B cell (primary cell): Measurements from ENCODE around the gene CEBPB. TPM values are rescaled to one million over a fixed set of nuclear protein-coding genes. Genes with fewer than 3 reads are reported as not detected.

Experiments
- ATAC-seq: fragments of 200-7000 bp; cut with Tn5 transposase; one replicate; pipeline ENCODE4 v1.10.0; 2021; ENCODE audit warnings: low read depth, mild to moderate bottlenecking, moderate number of reproducible peaks, moderate library complexity
- CTCF ChIA-PET: fragments of 350-600 bp; sonication (Branson Sonifier 250); formaldehyde crosslinking; loops from one replicate; lab custom pipeline; 2021; ENCODE audit warnings: antibody characterized with exemption, inconsistent platforms; lab: Charles Lee
- POLR2A ChIA-PET: fragments of 350-600 bp; sonication (Branson Sonifier 250); formaldehyde crosslinking; loops from one replicate; lab custom pipeline; 2021; ENCODE audit warnings: antibody characterized with exemption; lab: Charles Lee
- DNase-seq: peaks from one replicate; pipeline ENCODE4 v3.0.0; 2013
- H2AFZ ChIP-seq: 2 replicates; pipeline ENCODE4 v1.6.1; 2012; ENCODE audit warnings: mild to moderate bottlenecking, low read depth, low read length; ENCODE audit not compliant: insufficient read depth, poor library complexity, severe bottlenecking
- H3K27ac ChIP-seq, 2 donors: 1 replicate in 1 of 2; 2 replicates in 1 of 2; pipeline ENCODE4 v1.5.1; 2012 to 2013; ENCODE audit warnings: low read length in 2 of 2, mild to moderate bottlenecking in 2 of 2, moderate library complexity in 1 of 2
- H3K27me3 ChIP-seq, 4 experiments: fragments of 200-600 bp in 1 of 4; sonication (generic) in 1 of 4; replicated peaks in 1 of 4; 1 replicate in 2 of 4; 2 replicates in 2 of 4; pipeline versions ENCODE4 v1.6.1 to v1.7.0; 2013 to 2016; ENCODE audit warnings: low read length in 3 of 4, mild to moderate bottlenecking in 2 of 4, mixed read lengths in 1 of 4, moderate library complexity in 1 of 4; ENCODE audit not compliant: insufficient read depth in 4 of 4, control insufficient read depth in 3 of 4; ENCODE audit errors: control extremely low read depth in 1 of 4
- H3K36me3 ChIP-seq, 2 experiments: replicated peaks in 1 of 2; 1 replicate in 1 of 2; 2 replicates in 1 of 2; pipeline versions ENCODE4 v1.6.1 to v1.7.1; 2013; ENCODE audit warnings: low read length in 1 of 2; ENCODE audit not compliant: insufficient read depth in 2 of 2, control insufficient read depth in 1 of 2; ENCODE audit errors: control extremely low read depth in 1 of 2, extremely low read depth in 1 of 2
- H3K4me1 ChIP-seq, 2 donors: fragments of 200-600 bp in 1 of 2; sonication (generic) in 1 of 2; 1 replicate in 1 of 2; 2 replicates in 1 of 2; pipeline versions ENCODE4 v1.5.1 to v1.6.1; 2013 to 2017; ENCODE audit warnings: low read length in 2 of 2; ENCODE audit not compliant: control insufficient read depth in 2 of 2, insufficient read depth in 2 of 2
- H3K4me2 ChIP-seq: replicated peaks from 2 replicates; pipeline ENCODE3; 2012; ENCODE audit warnings: mild to moderate bottlenecking, low read depth, low read length; ENCODE audit not compliant: poor library complexity, severe bottlenecking
- H3K4me3 ChIP-seq, 5 experiments: fragments of 200-600 bp in 1 of 5; sonication (generic) in 1 of 5; 1 replicate in 3 of 5; 2 replicates in 2 of 5; pipeline versions ENCODE4 v1.5.1 to v1.7.0; 2011 to 2016; ENCODE audit warnings: low read length in 4 of 5, mild to moderate bottlenecking in 4 of 5, low read depth in 2 of 5, control low read depth in 1 of 5, moderate library complexity in 1 of 5; ENCODE audit not compliant: insufficient read depth in 1 of 5; ENCODE audit errors: control extremely low read depth in 1 of 5, extremely low read depth in 1 of 5
- H3K79me2 ChIP-seq: fragments of 200-600 bp; sonication (generic); one replicate; pipeline ENCODE4 v1.6.0; 2016; ENCODE audit warnings: low read length; ENCODE audit not compliant: control insufficient read depth, insufficient read depth
- H3K9ac ChIP-seq: fragments of 200-600 bp; sonication (generic); 2 replicates; pipeline ENCODE4 v1.6.1; 2017; ENCODE audit warnings: mild to moderate bottlenecking, low read length, moderate library complexity
- H3K9me3 ChIP-seq, 3 donors: one replicate each; pipeline versions ENCODE4 v1.6.1 to v1.7.1; 2013; ENCODE audit warnings: low read length in 2 of 3; ENCODE audit not compliant: control insufficient read depth in 2 of 3, insufficient read depth in 1 of 3; ENCODE audit errors: control extremely low read depth in 1 of 3
- H4K20me1 ChIP-seq: 2 replicates; pipeline ENCODE4 v1.6.0; 2012; ENCODE audit warnings: mild to moderate bottlenecking, low read length; ENCODE audit not compliant: insufficient read depth, control insufficient read depth, poor library complexity, severe bottlenecking
- H3K27ac Mint-ChIP-seq: one replicate; pipeline ENCODE4 v1.8.0; 2021; ENCODE audit warnings: mixed read lengths
- H3K27me3 Mint-ChIP-seq: one replicate; pipeline ENCODE4 v1.8.0; 2021; ENCODE audit warnings: mixed read lengths
- H3K4me1 Mint-ChIP-seq: one replicate; pipeline ENCODE4 v1.8.0; 2021; ENCODE audit warnings: mixed read lengths
- H3K4me3 Mint-ChIP-seq: one replicate; pipeline ENCODE4 v1.8.0; 2021; ENCODE audit warnings: mixed read lengths
- H3K9me3 Mint-ChIP-seq: one replicate; pipeline ENCODE4 v1.8.0; 2022; ENCODE audit warnings: mixed read lengths; ENCODE audit not compliant: insufficient read depth
- EZH2 ChIP-seq: IDR thresholded peaks from 2 replicates; pipeline ENCODE4 v1.6.1; 2012; ENCODE audit warnings: borderline replicate concordance, low read depth, mild to moderate bottlenecking, moderate library complexity, low read length; ENCODE audit not compliant: insufficient read depth, poor library complexity, severe bottlenecking
- whole genome bisulfite sequencing: methylation state at CpG from one replicate; pipeline ENCODE4 v1.1.5; 2013; ENCODE audit warnings: missing lambda C conversion rate; ENCODE audit not compliant: insufficient coverage; 5-methylcytosine and 5-hydroxymethylcytosine counted together
- intact Hi-C: fragments of 100-400 bp; cut with micrococcal nuclease; formaldehyde crosslinking; loops from one replicate; pipeline ENCODE4 v1.10.0; 2022
- polyA plus RNA-seq: library from polyadenylated mRNA; depleted of rRNA; stranded (reverse); fragments of >200 nt; gene quantifications from 2 replicates; pipeline ENCODE4 v1.2.3, GENCODE V29; 2012
- total RNA-seq, 2 donors: library from RNA; stranded (reverse); fragments of 120-200 nt in 1 of 2; gene quantifications; 1 replicate in 1 of 2; 2 replicates in 1 of 2; pipeline versions ENCODE4 v1.2.3 to v1.2.4, GENCODE V29; 2013 to 2022
- TF ChIP-seq, protein P1 (sequence below): fragments of 200-600 bp; IDR thresholded peaks from one replicate; pipeline ENCODE4 v1.8.0; 2022; ENCODE audit warnings: antibody characterized with exemption, mild to moderate bottlenecking

CEBPB gene
- total and polyA plus RNA-seq, 2 donors (not counting 1 experiment from before 2014, with no cell fraction given), result 25.8 to 28.7 TPM

DNA sequence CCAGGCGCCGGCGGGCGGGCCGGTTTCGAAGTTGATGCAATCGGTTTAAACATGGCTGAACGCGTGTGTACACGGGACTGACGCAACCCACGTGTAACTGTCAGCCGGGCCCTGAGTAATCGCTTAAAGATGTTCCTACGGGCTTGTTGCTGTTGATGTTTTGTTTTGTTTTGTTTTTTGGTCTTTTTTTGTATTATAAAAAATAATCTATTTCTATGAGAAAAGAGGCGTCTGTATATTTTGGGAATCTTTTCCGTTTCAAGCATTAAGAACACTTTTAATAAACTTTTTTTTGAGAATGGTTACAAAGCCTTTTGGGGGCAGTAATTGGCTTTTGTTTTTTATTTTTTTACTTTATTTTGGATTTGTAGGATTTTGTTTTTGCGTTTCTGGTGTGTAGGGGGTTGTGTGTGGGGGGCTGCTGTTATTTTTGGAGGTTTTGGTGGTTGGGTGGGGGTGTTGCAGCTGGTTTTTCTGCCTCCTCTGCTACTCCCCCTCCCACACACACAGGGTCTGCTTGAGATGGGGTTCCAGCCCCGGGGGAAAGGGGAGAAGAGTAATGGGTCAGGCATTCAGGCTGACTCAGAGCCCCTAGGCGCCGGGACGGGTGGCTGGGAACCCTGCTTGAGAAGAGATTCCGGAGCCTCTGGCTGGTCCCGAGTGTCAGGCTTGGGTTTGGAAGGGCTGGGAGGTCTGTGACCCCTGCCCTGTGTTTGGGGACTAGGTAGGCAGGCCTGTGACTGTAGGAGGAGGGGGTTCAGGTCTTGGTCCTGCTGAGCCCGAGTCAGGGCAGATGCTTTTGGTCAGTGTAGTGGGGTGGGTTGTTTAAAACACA, 2.0 kb downstream of the CEBPB start:
- Histone ChIP-seq H3K4me3 (peak overlapping the region; percentile 68 to 89 (median 74)), H3K4me2 (peak overlapping the region; percentile 85), H2AFZ (peak overlapping the region; percentile 28), H3K4me1 (peaks cover 16 to 22% of the 10 kb centered on the region in 2 donors), H3K79me2 (peaks cover 29% of the 10 kb centered on the region), H3K27ac (peak overlapping the region; percentile 17 to 52), H4K20me1 (peaks cover 34% of the 10 kb centered on the region), H3K27me3 (no peaks in the 10 kb centered on the region), H3K9ac (peak overlapping the region; percentile 54), H3K9me3 (peaks cover 0 to 2% (median 0%) of the 10 kb centered on the region in 3 donors), H3K36me3 (peaks cover 4 to 5% of the 10 kb centered on the region in 2 experiments)
- WGBS, result 16% methylated on average over 18 of the region's 25 CpGs
- Mint-ChIP-seq H3K27me3 (no peaks in the 10 kb centered on the region), H3K27ac (peak overlapping the region; percentile 96), H3K4me3 (peak overlapping the region; percentile 95), H3K9me3 (no peaks in the 10 kb centered on the region), H3K4me1 (peaks cover 15% of the 10 kb centered on the region)
- ChIA-PET POLR2A (interaction anchor here (0.6 kb wide), 1 partner anchor 396 kb away, joined by 5 read pairs; no protein-coding TSS in a partner anchor), CTCF (interaction anchor here (0.6 to 5.6 kb wide), 6 partner anchors 13 to 312 kb away, joined by 3 to 91 read pairs (median 4); no protein-coding TSS in a partner anchor)
- DNase-seq, result peak; percentile 80
- intact Hi-C loops, result no loop called here
- ATAC-seq, result peak; percentile 11
- TF ChIP-seq EZH2, result no peak
- TF ChIP-seq, protein P1, sequence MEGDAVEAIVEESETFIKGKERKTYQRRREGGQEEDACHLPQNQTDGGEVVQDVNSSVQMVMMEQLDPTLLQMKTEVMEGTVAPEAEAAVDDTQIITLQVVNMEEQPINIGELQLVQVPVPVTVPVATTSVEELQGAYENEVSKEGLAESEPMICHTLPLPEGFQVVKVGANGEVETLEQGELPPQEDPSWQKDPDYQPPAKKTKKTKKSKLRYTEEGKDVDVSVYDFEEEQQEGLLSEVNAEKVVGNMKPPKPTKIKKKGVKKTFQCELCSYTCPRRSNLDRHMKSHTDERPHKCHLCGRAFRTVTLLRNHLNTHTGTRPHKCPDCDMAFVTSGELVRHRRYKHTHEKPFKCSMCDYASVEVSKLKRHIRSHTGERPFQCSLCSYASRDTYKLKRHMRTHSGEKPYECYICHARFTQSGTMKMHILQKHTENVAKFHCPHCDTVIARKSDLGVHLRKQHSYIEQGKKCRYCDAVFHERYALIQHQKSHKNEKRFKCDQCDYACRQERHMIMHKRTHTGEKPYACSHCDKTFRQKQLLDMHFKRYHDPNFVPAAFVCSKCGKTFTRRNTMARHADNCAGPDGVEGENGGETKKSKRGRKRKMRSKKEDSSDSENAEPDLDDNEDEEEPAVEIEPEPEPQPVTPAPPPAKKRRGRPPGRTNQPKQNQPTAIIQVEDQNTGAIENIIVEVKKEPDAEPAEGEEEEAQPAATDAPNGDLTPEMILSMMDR, result no peak
